ENCODE measurements around the gene CPT1B.

- TF ChIP-seq CTCF (conservative IDR thresholded peaks at IDR 0.05; ENCODE audit: low read depth, low read length): no peak
- TF ChIP-seq EZH2phosphoT487 (IDR thresholded peaks at IDR 0.05; ENCODE audit: borderline replicate concordance, low read length): no peak
- TF ChIP-seq EZH2 (IDR thresholded peaks at IDR 0.05; ENCODE audit: low read length, unreplicated experiment): no peak
These were observed 25.5 kb upstream of the CPT1B start for GRCh38 chr22:50603511-50604255.

All from PC-3 (cell line).